ENCODE results near the gene NRP2. TPM values are rescaled to one million over a fixed set of nuclear protein-coding genes. Genes with fewer than 3 reads are reported as not detected.

NRP2 gene
- total and polyA plus RNA-seq, 9 donors: 47.9 to 143 (median 106) TPM

DNA sequence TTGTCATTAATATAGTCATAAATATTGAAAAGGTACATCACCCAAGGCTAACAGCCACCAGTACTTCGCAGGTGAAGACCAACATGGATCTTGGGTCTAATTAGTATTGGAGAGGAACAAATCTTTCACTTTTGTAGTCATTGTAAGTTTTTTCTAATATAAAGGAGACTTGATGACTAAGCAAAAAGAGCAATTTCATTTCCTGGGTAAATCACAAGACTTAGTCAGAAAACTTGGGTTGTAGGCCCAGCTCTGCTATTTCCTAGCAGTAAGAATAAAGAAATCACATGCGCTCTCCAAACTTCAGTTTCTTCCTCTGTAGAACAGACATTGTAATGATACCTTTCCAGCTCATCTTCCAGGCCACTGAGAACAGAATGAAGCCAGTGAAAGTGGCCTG lies 40.9 kb downstream of the NRP2 start:
- Histone ChIP-seq H3K4me1 (ENCODE audit: insufficient read depth) (peaks cover 4% of the 10 kb centered on the region), H3K9me3 (no peaks in the 10 kb centered on the region), H3K27ac (no peak overlapping the region), H3K27me3 (no peaks in the 10 kb centered on the region), H3K4me3 (no peak overlapping the region), H3K36me3 (no peaks in the 10 kb centered on the region)
- no peak for DNase-seq
- intact Hi-C loops (cut with DNase I): no loop called here
- TF ChIP-seq POLR2A (IDR thresholded peaks at IDR 0.05): no peak
- TF ChIP-seq, protein P1, sequence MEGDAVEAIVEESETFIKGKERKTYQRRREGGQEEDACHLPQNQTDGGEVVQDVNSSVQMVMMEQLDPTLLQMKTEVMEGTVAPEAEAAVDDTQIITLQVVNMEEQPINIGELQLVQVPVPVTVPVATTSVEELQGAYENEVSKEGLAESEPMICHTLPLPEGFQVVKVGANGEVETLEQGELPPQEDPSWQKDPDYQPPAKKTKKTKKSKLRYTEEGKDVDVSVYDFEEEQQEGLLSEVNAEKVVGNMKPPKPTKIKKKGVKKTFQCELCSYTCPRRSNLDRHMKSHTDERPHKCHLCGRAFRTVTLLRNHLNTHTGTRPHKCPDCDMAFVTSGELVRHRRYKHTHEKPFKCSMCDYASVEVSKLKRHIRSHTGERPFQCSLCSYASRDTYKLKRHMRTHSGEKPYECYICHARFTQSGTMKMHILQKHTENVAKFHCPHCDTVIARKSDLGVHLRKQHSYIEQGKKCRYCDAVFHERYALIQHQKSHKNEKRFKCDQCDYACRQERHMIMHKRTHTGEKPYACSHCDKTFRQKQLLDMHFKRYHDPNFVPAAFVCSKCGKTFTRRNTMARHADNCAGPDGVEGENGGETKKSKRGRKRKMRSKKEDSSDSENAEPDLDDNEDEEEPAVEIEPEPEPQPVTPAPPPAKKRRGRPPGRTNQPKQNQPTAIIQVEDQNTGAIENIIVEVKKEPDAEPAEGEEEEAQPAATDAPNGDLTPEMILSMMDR (IDR thresholded peaks at IDR 0.05): no peak
- TF ChIP-seq EP300 (IDR thresholded peaks at IDR 0.05): no peak
- 94 to 99% (median 97%) methylated on average over 2 of the region's 2 CpGs for WGBS, 3 donors

DNA sequence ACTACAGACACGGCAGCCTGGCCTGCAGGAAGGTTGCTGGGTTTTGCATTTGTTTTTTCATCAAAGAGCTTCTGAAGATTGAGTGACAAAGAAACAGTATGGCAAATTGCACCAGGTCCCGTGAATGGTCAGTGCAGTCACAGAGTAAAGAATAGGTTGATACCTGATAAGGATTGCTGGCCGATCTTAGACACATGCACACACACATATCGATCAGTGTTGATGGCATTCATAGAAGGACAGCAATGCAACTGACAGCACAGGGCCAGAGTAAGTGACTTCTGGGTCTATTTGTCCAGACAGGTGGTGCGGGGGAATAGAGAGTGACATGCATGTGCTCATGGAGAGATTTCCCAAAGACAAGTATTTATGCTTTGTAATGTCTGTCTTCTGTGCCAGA lies 42.8 kb downstream of the NRP2 start:
- Histone ChIP-seq H3K27me3 (no peaks in the 10 kb centered on the region), H3K9me3 (no peaks in the 10 kb centered on the region), H3K4me3 (no peak overlapping the region), H3K27ac (no peak overlapping the region), H3K4me1 (ENCODE audit: insufficient read depth) (peaks cover 2% of the 10 kb centered on the region), H3K36me3 (no peaks in the 10 kb centered on the region)
- WGBS, 3 donors: 93 to 95% (median 94%) methylated on average over 5 of the region's 5 CpGs
- intact Hi-C loops (cut with DNase I): no loop called here
- DNase-seq: no peak
- TF ChIP-seq, protein P1 (IDR thresholded peaks at IDR 0.05): no peak
- no peak for TF ChIP-seq POLR2A (IDR thresholded peaks at IDR 0.05)
- TF ChIP-seq EP300 (IDR thresholded peaks at IDR 0.05): no peak

DNA sequence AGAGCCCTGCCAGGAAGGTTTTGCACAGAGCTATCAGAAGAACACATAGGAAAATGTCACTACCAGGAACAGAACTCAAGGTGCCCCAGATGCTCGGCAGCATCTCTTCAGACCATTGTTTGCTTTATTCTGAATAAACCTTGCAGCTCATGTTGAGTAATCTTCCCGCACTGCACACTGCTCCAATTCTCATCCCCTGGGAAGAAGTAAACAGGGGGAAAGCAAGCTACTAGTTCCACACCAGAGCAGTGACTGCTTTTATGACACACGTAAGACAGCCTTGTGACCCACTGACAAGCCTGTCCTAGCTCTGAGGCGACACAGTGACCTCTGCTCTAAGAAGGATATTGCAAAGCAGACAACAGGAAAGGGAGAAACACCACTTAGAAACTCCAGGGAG lies 44.2 kb downstream of the NRP2 start:
- H3K4me1 ChIP-seq (ENCODE audit: insufficient read depth): peaks cover 4% of the 10 kb centered on the region
- no peak overlapping the region for H3K4me3 ChIP-seq
- no peaks in the 10 kb centered on the region for H3K27me3 ChIP-seq
- intact Hi-C loops (cut with DNase I): no loop called here
- no peak for TF ChIP-seq POLR2A (IDR thresholded peaks at IDR 0.05)
- TF ChIP-seq EP300 (IDR thresholded peaks at IDR 0.05): no peak
- TF ChIP-seq, protein P1 (IDR thresholded peaks at IDR 0.05): no peak
- no peaks in the 10 kb centered on the region for H3K9me3 ChIP-seq
- no peak for DNase-seq
- no peaks in the 10 kb centered on the region for H3K36me3 ChIP-seq
- no peak overlapping the region for H3K27ac ChIP-seq
- 92 to 94% (median 93%) methylated on average over 4 of the region's 4 CpGs for WGBS, 3 donors

DNA sequence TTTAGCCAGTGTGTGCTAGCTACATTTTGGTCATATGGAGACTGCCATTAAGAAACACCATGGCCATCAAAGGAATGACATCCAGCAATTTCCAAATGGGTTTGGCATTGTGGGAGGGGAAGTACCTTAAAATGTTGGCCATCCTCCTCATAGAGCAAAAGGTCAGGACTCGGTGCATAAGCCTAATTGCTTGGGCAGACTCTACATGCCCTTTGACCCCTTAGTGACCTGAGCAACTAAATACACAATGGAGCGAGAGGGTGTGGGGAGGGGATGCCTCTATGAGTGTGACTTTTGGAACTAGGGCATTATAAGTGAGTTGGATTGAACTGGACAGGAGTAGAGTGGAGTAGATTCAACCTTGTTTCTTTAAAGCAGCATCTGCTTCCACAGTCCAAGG lies 44.9 kb downstream of the NRP2 start:
- Histone ChIP-seq H3K9me3 (no peaks in the 10 kb centered on the region), H3K4me3 (no peak overlapping the region), H3K27me3 (no peaks in the 10 kb centered on the region), H3K4me1 (ENCODE audit: insufficient read depth) (peaks cover 4% of the 10 kb centered on the region), H3K27ac (no peak overlapping the region), H3K36me3 (no peaks in the 10 kb centered on the region)
- TF ChIP-seq POLR2A (IDR thresholded peaks at IDR 0.05) (no peak), EP300 (IDR thresholded peaks at IDR 0.05) (no peak)
- TF ChIP-seq, protein P1 (IDR thresholded peaks at IDR 0.05): no peak
- intact Hi-C loops (cut with DNase I): no loop called here
- no peak for DNase-seq
- WGBS, 3 donors: 87 to 97% (median 92%) methylated on average over 2 of the region's 2 CpGs

DNA sequence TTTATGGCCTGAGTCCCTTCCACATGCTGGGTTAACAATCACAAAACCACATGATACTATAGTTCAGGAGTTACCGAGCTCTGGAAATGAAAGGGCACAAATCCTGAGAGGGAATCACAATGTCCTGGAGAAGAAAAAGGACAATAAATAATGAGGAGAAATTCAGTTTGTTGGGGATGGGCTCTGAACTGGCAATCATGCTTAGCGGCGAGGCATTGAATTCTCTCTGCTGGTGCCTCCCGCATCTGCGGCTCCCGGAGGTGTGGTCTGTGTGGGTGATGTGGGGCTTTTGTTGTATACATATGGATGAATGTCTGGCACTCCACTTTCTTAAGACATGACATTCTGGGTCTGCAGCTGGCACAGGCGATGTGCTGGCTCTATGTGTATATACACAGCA lies 46.1 kb downstream of the NRP2 start:
- Histone ChIP-seq H3K36me3 (no peaks in the 10 kb centered on the region), H3K27me3 (no peaks in the 10 kb centered on the region), H3K27ac (no peak overlapping the region), H3K4me1 (ENCODE audit: insufficient read depth) (peaks cover 7% of the 10 kb centered on the region), H3K4me3 (no peak overlapping the region), H3K9me3 (no peaks in the 10 kb centered on the region)
- intact Hi-C loops (cut with DNase I): no loop called here
- no peak for DNase-seq
- TF ChIP-seq POLR2A (IDR thresholded peaks at IDR 0.05) (no peak), EP300 (IDR thresholded peaks at IDR 0.05) (no peak)
- TF ChIP-seq, protein P1 (IDR thresholded peaks at IDR 0.05): no peak
- WGBS, 3 donors: 84 to 90% (median 87%) methylated on average over 7 of the region's 7 CpGs

All from ovary (tissue), 9 donors.